GM12878 (cell line): Measurements from ENCODE around the gene ASB10.

ENCODE experiments used
- BHLHE40 ChIP-seq, 2 experiments: fragments of 450-650 bp in 1 of 2; IDR thresholded peaks; 2 replicates each; pipeline ENCODE4 v1.6.1; 2011 to 2017; ENCODE audit warnings: low read depth in 2 of 2, borderline replicate concordance in 1 of 2, improper control_type of control experiment in 1 of 2, low read length in 1 of 2, mild to moderate bottlenecking in 1 of 2
- CHD2 ChIP-seq: IDR thresholded peaks from 2 replicates; pipeline ENCODE4 v1.6.1; 2011; ENCODE audit warnings: low read depth, low read length, improper control_type of control experiment, borderline replicate concordance
- CUX1 ChIP-seq: IDR thresholded peaks from 2 replicates; pipeline ENCODE4 v1.6.1; 2012; ENCODE audit warnings: improper control_type of control experiment, low read depth, low read length; ENCODE audit not compliant: insufficient replicate concordance
- EP300 ChIP-seq, 2 experiments: fragments of 150-350 bp in 1 of 2; IDR thresholded peaks; 2 replicates each; pipeline ENCODE4 v1.6.1; 2011 to 2012; ENCODE audit warnings: low read depth in 2 of 2, low read length in 2 of 2, borderline replicate concordance in 1 of 2, improper control_type of control experiment in 1 of 2, inconsistent platforms in 1 of 2; ENCODE audit not compliant: control insufficient read depth in 1 of 2
- ETV6 ChIP-seq, 2 experiments: fragments of 450-650 bp in 1 of 2; IDR thresholded peaks in 1 of 2; conservative IDR thresholded peaks in 1 of 2; 2 replicates each; pipeline ENCODE4 v1.6.1; 2014; ENCODE audit warnings: antibody characterized with exemption in 1 of 2, borderline replicate concordance in 1 of 2, low read depth in 1 of 2, mild to moderate bottlenecking in 1 of 2, moderate library complexity in 1 of 2
- MYC ChIP-seq: IDR thresholded peaks from 2 replicates; pipeline ENCODE4 v1.6.1; 2011; ENCODE audit warnings: mild to moderate bottlenecking, low read length, moderate library complexity, inconsistent platforms; ENCODE audit not compliant: insufficient read depth, insufficient replicate concordance, insufficient read length, severe bottlenecking
- NR2C2 ChIP-seq: IDR thresholded peaks from 2 replicates; pipeline ENCODE4 v1.6.1; 2011; ENCODE audit warnings: borderline replicate concordance, low read depth; ENCODE audit not compliant: control insufficient read depth, insufficient read length
- POLR2A ChIP-seq: IDR thresholded peaks from 2 replicates; pipeline ENCODE4 v1.6.1; 2011; ENCODE audit warnings: low read depth, mild to moderate bottlenecking, low read length
- POLR2AphosphoS5 ChIP-seq: IDR thresholded peaks from 2 replicates; pipeline ENCODE4 v1.6.1; 2011; ENCODE audit warnings: mild to moderate bottlenecking, low read length, inconsistent platforms
- RAD21 ChIP-seq: IDR thresholded peaks from 2 replicates; pipeline ENCODE4 v1.6.1; 2011; ENCODE audit warnings: mild to moderate bottlenecking, low read depth, low read length, moderate library complexity; ENCODE audit not compliant: insufficient read depth
- SIN3A ChIP-seq: IDR thresholded peaks from 2 replicates; pipeline ENCODE4 v1.6.1; 2012; ENCODE audit warnings: low read depth, low read length, improper control_type of control experiment
- SIX5 ChIP-seq: IDR thresholded peaks from 2 replicates; pipeline ENCODE4 v1.6.1; 2011; ENCODE audit warnings: mild to moderate bottlenecking, low read depth, low read length, moderate library complexity; ENCODE audit not compliant: severe bottlenecking
- TF ChIP-seq, protein P1 (sequence below), 3 experiments: IDR thresholded peaks in 2 of 3; conservative IDR thresholded peaks in 1 of 3; 2 replicates each; pipeline ENCODE4 v1.5.1; 2011; ENCODE audit warnings: low read depth in 3 of 3, low read length in 3 of 3, mild to moderate bottlenecking in 3 of 3, control low read depth in 2 of 3, moderate library complexity in 2 of 3, inconsistent platforms in 1 of 3, mixed read lengths in 1 of 3; ENCODE audit not compliant: control insufficient read depth in 2 of 3, insufficient read depth in 1 of 3; ENCODE audit errors: extremely low read depth in 1 of 3

GRCh38 chr7:151168003-151168786, 18.9 kb downstream of the ASB10 start:
- no peak for TF ChIP-seq MYC
- TF ChIP-seq, protein P1, sequence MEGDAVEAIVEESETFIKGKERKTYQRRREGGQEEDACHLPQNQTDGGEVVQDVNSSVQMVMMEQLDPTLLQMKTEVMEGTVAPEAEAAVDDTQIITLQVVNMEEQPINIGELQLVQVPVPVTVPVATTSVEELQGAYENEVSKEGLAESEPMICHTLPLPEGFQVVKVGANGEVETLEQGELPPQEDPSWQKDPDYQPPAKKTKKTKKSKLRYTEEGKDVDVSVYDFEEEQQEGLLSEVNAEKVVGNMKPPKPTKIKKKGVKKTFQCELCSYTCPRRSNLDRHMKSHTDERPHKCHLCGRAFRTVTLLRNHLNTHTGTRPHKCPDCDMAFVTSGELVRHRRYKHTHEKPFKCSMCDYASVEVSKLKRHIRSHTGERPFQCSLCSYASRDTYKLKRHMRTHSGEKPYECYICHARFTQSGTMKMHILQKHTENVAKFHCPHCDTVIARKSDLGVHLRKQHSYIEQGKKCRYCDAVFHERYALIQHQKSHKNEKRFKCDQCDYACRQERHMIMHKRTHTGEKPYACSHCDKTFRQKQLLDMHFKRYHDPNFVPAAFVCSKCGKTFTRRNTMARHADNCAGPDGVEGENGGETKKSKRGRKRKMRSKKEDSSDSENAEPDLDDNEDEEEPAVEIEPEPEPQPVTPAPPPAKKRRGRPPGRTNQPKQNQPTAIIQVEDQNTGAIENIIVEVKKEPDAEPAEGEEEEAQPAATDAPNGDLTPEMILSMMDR (IDR thresholded peaks at IDR 0.05 in 2 of 3, conservative IDR thresholded peaks at IDR 0.05 in 1 of 3; ENCODE audit: control insufficient read depth in 2 of 3, extremely low read depth in 1 of 3, insufficient read depth in 1 of 3, low read depth in 3 of 3, low read length in 3 of 3), result peak; percentile 45 to 61 (median 60)
- no peak for TF ChIP-seq RAD21
- no peak for TF ChIP-seq BHLHE40 (IDR thresholded peaks at IDR 0.05; ENCODE audit: borderline replicate concordance in 1 of 2, low read depth in 2 of 2, low read length in 1 of 2)
- TF ChIP-seq SIN3A, result no peak
- no peak for TF ChIP-seq EP300 (IDR thresholded peaks at IDR 0.05; ENCODE audit: borderline replicate concordance in 1 of 2, control insufficient read depth in 1 of 2, low read depth in 2 of 2, low read length in 2 of 2)
- no peak for TF ChIP-seq POLR2A
- no peak for TF ChIP-seq ETV6 (conservative IDR thresholded peaks at IDR 0.05 in 1 of 2, IDR thresholded peaks at IDR 0.05 in 1 of 2; ENCODE audit: borderline replicate concordance in 1 of 2, low read depth in 1 of 2)
- no peak for TF ChIP-seq POLR2AphosphoS5
- no peak for TF ChIP-seq CHD2
- no peak for TF ChIP-seq SIX5
- no peak for TF ChIP-seq NR2C2
- no peak for TF ChIP-seq CUX1
